ENCODE data around the gene HNF4A. TPM values are rescaled to one million over a fixed set of nuclear protein-coding genes. Genes with fewer than 3 reads are reported as not detected.

Gene HNF4A
- total RNA-seq, 2 donors from 2014 or later, result 56.3 to 58.0 TPM

DNA sequence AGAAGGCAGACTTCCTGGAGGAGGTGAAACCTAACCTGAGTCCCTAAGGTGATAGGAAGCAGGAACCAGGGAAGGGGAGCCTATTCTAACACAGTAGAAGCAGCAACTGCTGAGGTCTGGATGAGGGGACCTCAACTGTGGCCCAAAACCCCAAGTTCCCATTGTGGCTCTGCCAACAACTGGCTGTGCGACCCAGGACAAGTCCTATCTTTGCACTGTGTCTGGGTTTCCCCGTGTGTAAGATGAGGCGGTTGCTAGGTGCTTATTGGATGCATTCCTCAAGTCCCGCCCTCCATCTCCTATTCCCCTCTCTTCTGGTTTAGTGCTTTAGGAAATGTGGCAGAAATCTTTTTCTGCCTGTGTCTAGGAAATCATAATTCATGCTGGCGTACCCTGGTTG is 68.0 kb downstream of the HNF4A start:
- Mint-ChIP-seq H3K27me3 (ENCODE audit: insufficient read depth) (peaks cover 1% of the 10 kb centered on the region), H3K36me3 (ENCODE audit: low read depth) (peaks cover 45% of the 10 kb centered on the region), H3K27ac (no peak overlapping the region), H3K4me3 (no peak overlapping the region), H3K4me1 (no peaks in the 10 kb centered on the region), H3K9me3 (no peaks in the 10 kb centered on the region)
- no peaks in the 10 kb centered on the region for H3K4me1 ChIP-seq (ENCODE audit: control insufficient read depth, insufficient read depth, low read length)
- WGBS, 2 experiments (ENCODE audit: insufficient coverage in 1 of 2, insufficient read length in 1 of 2), result 82 to 92% methylated on average over 3 to 5 of the region's 5 CpGs
- DNase-seq, result no peak
- no peaks in the 10 kb centered on the region for H3K9me3 ChIP-seq (ENCODE audit: control insufficient read depth, low read length)
- H3K27me3 ChIP-seq (ENCODE audit: control insufficient read depth, insufficient read depth, low read length, poor library complexity, severe bottlenecking), result no peaks in the 10 kb centered on the region
- no peak overlapping the region for H3K9ac ChIP-seq (ENCODE audit: extremely low read depth, low read length, poor library complexity, severe bottlenecking)
- H3K4me3 ChIP-seq (ENCODE audit: low read length), result no peak overlapping the region
- TF ChIP-seq, protein P1, sequence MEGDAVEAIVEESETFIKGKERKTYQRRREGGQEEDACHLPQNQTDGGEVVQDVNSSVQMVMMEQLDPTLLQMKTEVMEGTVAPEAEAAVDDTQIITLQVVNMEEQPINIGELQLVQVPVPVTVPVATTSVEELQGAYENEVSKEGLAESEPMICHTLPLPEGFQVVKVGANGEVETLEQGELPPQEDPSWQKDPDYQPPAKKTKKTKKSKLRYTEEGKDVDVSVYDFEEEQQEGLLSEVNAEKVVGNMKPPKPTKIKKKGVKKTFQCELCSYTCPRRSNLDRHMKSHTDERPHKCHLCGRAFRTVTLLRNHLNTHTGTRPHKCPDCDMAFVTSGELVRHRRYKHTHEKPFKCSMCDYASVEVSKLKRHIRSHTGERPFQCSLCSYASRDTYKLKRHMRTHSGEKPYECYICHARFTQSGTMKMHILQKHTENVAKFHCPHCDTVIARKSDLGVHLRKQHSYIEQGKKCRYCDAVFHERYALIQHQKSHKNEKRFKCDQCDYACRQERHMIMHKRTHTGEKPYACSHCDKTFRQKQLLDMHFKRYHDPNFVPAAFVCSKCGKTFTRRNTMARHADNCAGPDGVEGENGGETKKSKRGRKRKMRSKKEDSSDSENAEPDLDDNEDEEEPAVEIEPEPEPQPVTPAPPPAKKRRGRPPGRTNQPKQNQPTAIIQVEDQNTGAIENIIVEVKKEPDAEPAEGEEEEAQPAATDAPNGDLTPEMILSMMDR (conservative IDR thresholded peaks at IDR 0.05), result no peak
- H3K27ac ChIP-seq (ENCODE audit: low read depth, low read length), result no peak overlapping the region
- peaks cover 64% of the 10 kb centered on the region for H3K36me3 ChIP-seq (ENCODE audit: control insufficient read depth, insufficient read depth, low read length)

DNA sequence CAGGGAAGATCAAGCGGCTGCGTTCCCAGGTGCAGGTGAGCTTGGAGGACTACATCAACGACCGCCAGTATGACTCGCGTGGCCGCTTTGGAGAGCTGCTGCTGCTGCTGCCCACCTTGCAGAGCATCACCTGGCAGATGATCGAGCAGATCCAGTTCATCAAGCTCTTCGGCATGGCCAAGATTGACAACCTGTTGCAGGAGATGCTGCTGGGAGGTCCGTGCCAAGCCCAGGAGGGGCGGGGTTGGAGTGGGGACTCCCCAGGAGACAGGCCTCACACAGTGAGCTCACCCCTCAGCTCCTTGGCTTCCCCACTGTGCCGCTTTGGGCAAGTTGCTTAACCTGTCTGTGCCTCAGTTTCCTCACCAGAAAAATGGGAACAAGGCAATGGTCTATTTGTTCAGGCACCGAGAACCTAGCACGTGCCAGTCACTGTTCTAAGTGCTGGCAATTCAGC is 68.6 kb downstream of the HNF4A start:
- Histone ChIP-seq H3K9me3 (ENCODE audit: control insufficient read depth, low read length) (no peaks in the 10 kb centered on the region), H3K9ac (ENCODE audit: extremely low read depth, low read length, poor library complexity, severe bottlenecking) (no peak overlapping the region), H3K4me3 (ENCODE audit: low read length) (no peak overlapping the region), H3K4me1 (ENCODE audit: control insufficient read depth, insufficient read depth, low read length) (no peaks in the 10 kb centered on the region), H3K27me3 (ENCODE audit: control insufficient read depth, insufficient read depth, low read length, poor library complexity, severe bottlenecking) (no peaks in the 10 kb centered on the region), H3K36me3 (ENCODE audit: control insufficient read depth, insufficient read depth, low read length) (peaks cover 60% of the 10 kb centered on the region), H3K27ac (ENCODE audit: low read depth, low read length) (no peak overlapping the region)
- Mint-ChIP-seq H3K9me3 (no peaks in the 10 kb centered on the region), H3K4me3 (no peak overlapping the region), H3K27me3 (ENCODE audit: insufficient read depth) (peaks cover 1% of the 10 kb centered on the region), H3K36me3 (ENCODE audit: low read depth) (peaks cover 46% of the 10 kb centered on the region), H3K27ac (no peak overlapping the region), H3K4me1 (no peaks in the 10 kb centered on the region)
- TF ChIP-seq, protein P1 (conservative IDR thresholded peaks at IDR 0.05), result no peak
- WGBS, 2 experiments (ENCODE audit: insufficient coverage in 1 of 2, insufficient read length in 1 of 2), result 92% methylated on average over 6 to 14 of the region's 14 CpGs
- DNase-seq, result no peak

DNA sequence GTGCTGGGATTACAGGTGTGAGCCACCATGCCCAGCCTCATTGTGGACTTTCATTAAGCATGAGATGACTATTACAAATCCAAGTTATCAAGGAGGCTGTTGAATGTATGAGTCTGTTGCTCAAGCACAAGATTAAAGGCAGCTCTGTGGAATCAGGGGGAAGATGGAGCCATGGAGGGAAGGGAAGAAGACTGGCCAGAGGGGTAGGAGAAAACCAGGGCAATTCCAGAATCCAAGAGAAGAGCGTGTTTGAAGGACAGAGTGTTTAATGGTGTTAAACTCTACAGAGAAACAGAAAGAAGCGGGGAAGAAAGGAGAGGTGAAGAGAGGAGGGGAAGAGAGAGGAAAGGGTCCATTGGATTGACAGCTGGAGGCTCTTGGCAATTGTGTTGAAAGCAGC is 70.4 kb downstream of the HNF4A start:
- Histone ChIP-seq H3K27me3 (ENCODE audit: control insufficient read depth, insufficient read depth, low read length, poor library complexity, severe bottlenecking) (no peaks in the 10 kb centered on the region), H3K27ac (ENCODE audit: low read depth, low read length) (no peak overlapping the region), H3K9ac (ENCODE audit: extremely low read depth, low read length, poor library complexity, severe bottlenecking) (no peak overlapping the region), H3K36me3 (ENCODE audit: control insufficient read depth, insufficient read depth, low read length) (peaks cover 58% of the 10 kb centered on the region), H3K4me1 (ENCODE audit: control insufficient read depth, insufficient read depth, low read length) (no peaks in the 10 kb centered on the region), H3K9me3 (ENCODE audit: control insufficient read depth, low read length) (no peaks in the 10 kb centered on the region), H3K4me3 (ENCODE audit: low read length) (no peak overlapping the region)
- Mint-ChIP-seq H3K9me3 (no peaks in the 10 kb centered on the region), H3K36me3 (ENCODE audit: low read depth) (peaks cover 46% of the 10 kb centered on the region), H3K27ac (no peak overlapping the region), H3K4me1 (no peaks in the 10 kb centered on the region), H3K27me3 (ENCODE audit: insufficient read depth) (peaks cover 1% of the 10 kb centered on the region), H3K4me3 (no peak overlapping the region)
- no peak for DNase-seq
- TF ChIP-seq, protein P1 (conservative IDR thresholded peaks at IDR 0.05), result no peak
- WGBS, 2 experiments (ENCODE audit: insufficient coverage in 1 of 2, insufficient read length in 1 of 2), result 90% methylated on average over 2 of the region's 2 CpGs
